22Rv1 (cell line): ENCODE data around the gene TMEM132D.

Experiments used
- H3K27ac ChIP-seq: fragments of 450-650 bp; 2 replicates; pipeline ENCODE4 v1.5.1; 2017
- CTCF ChIP-seq: fragments of 450-650 bp; IDR thresholded peaks from 2 replicates; pipeline ENCODE4 v1.5.1; 2017; ENCODE audit warnings: mild to moderate bottlenecking
- ZFX ChIP-seq: fragments of 450-650 bp; IDR thresholded peaks from 2 replicates; pipeline ENCODE4 v1.6.1; 2017; ENCODE audit warnings: antibody characterized with exemption, borderline replicate concordance

The TMEM132D gene

GRCh38 chr12:129771238-129771637, 132.6 kb downstream of the TMEM132D start:
- H3K27ac ChIP-seq, result no peak overlapping the region
- TF ChIP-seq CTCF (no peak), ZFX (no peak)

GRCh38 chr12:129765719-129766118, 138.1 kb downstream of the TMEM132D start:
- no peak overlapping the region for H3K27ac ChIP-seq
- TF ChIP-seq CTCF (no peak), ZFX (no peak)

GRCh38 chr12:129762436-129762835, 141.4 kb downstream of the TMEM132D start:
- TF ChIP-seq ZFX (no peak), CTCF (no peak)
- H3K27ac ChIP-seq, result no peak overlapping the region

- TF ChIP-seq ZFX (no peak), CTCF (no peak)
- no peak overlapping the region for H3K27ac ChIP-seq
Measured at GRCh38 chr12:129753586-129753985, 150.2 kb downstream of the TMEM132D start.

- TF ChIP-seq ZFX (no peak), CTCF (no peak)
Measured at GRCh38 chr12:129750421-129750820, 153.4 kb downstream of the TMEM132D start.

GRCh38 chr12:129746318-129746717, 157.5 kb downstream of the TMEM132D start:
- TF ChIP-seq ZFX, result no peak
- no peak for TF ChIP-seq CTCF
- H3K27ac ChIP-seq, result no peak overlapping the region

More at GRCh38 chr12:129750421-129750820, 153.4 kb downstream of the TMEM132D start:
- no peak overlapping the region for H3K27ac ChIP-seq

- TF ChIP-seq CTCF (no peak), ZFX (no peak)
- no peak overlapping the region for H3K27ac ChIP-seq
Measured at GRCh38 chr12:129729170-129729569, 174.7 kb downstream of the TMEM132D start.
